HK-2 (cell line): ENCODE results near the gene TMEM72.

Experiments
- DNase-seq: peaks from one replicate; pipeline ENCODE4 v3.0.0-alpha.2; 2018; ENCODE audit not compliant: unreplicated experiment

TMEM72 gene

GRCh38 chr10:44920252-44920651, 9.1 kb downstream of the TMEM72 start:
- no peak for DNase-seq

- DNase-seq: no peak
Observed at GRCh38 chr10:44921061-44921460, 9.9 kb downstream of the TMEM72 start.

GRCh38 chr10:44921506-44921905, 10.4 kb downstream of the TMEM72 start:
- DNase-seq: no peak

GRCh38 chr10:44922021-44922420, 10.9 kb downstream of the TMEM72 start:
- no peak for DNase-seq

GRCh38 chr10:44922796-44923545, 11.8 kb downstream of the TMEM72 start:
- no peak for DNase-seq

GRCh38 chr10:44923611-44924010, 12.5 kb downstream of the TMEM72 start:
- no peak for DNase-seq

GRCh38 chr10:44924261-44925040, 13.3 kb downstream of the TMEM72 start:
- DNase-seq: no peak

- DNase-seq: no peak
Observed at GRCh38 chr10:44925224-44925623, 14.1 kb downstream of the TMEM72 start.

GRCh38 chr10:44925811-44926750, 14.9 kb downstream of the TMEM72 start:
- DNase-seq: no peak

GRCh38 chr10:44926751-44927351, 15.7 kb downstream of the TMEM72 start:
- DNase-seq: no peak

GRCh38 chr10:44927352-44927751, 16.2 kb downstream of the TMEM72 start:
- no peak for DNase-seq

- DNase-seq: no peak
Observed at GRCh38 chr10:44928462-44928861, 17.3 kb downstream of the TMEM72 start.

- DNase-seq: no peak
Observed at GRCh38 chr10:44929356-44930255, 18.5 kb downstream of the TMEM72 start.

GRCh38 chr10:44930904-44931620, 19.9 kb downstream of the TMEM72 start:
- no peak for DNase-seq

- DNase-seq: no peak
Observed at GRCh38 chr10:44931621-44932516, 20.7 kb downstream of the TMEM72 start.

- peak; percentile 95 for DNase-seq
Observed at GRCh38 chr10:44932517-44933450, 21.6 kb downstream of the TMEM72 start.

GRCh38 chr10:44933451-44934321, 22.5 kb downstream of the TMEM72 start:
- no peak for DNase-seq
